ENCODE results near the gene CREB5.

DNA sequence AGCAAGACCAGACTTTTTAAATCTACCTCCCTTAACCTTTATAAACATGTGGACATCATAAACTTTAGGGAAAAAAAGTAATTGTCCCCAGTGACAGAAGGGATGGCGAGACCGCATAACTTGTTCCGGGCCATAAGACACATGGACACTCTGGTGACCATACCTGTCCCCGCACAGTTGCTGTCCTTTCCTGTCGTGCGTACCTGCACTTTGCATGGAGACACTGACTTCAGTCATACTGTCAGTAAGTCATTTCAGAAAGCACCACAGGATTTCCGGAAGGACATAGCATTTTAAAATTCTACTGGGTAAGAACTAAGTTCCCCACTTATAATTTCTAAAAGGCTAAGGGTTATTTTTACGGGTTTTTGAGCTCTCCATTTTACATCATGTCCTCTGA, 120.9 kb downstream of the CREB5 start:
- peak; percentile 51; the same call in 1 of the 2 replicates for TF ChIP-seq POLR2A (IDR thresholded peaks at IDR 0.05; ENCODE audit: low read depth, low read length)
- peak; percentile 65; the same call in 1 of the 2 replicates for TF ChIP-seq POLR2AphosphoS5 (IDR thresholded peaks at IDR 0.05; ENCODE audit: low read depth, low read length)

All from GM12892 (cell line).